K562 (cell line): Measurements from ENCODE around the gene FRMD4A. TPM values are rescaled to one million over a fixed set of nuclear protein-coding genes. Genes with fewer than 3 reads are reported as not detected.

Experiments
- ATAC-seq: fragments of 200-7000 bp; cut with Tn5 transposase; 3 replicates; pipeline ENCODE4 v1.9.1; 2020; ENCODE audit warnings: moderate library complexity
- BruUV-seq: library from RNA; stranded (reverse); fragments of 400-500 nt; replicated peaks from 2 replicates; lab custom pipeline; 2021; lab: Mats Ljungman, UMichigan
- CTCF ChIA-PET: fragments of 300-600 bp; formaldehyde crosslinking; extraction: SDS; loops from one replicate; lab custom pipeline; 2021; ENCODE audit warnings: low intra/inter-chr PET ratio; lab: Yijun Ruan, JAX
- POLR2A ChIA-PET: fragments of 300-600, 350-650 bp; sonication (Branson Sonifier 250); formaldehyde crosslinking; extraction: SDS; loops from one replicate; lab custom pipeline; 2021; ENCODE audit warnings: antibody characterized with exemption, inconsistent platforms; lab: Yijun Ruan, JAX
- DNase-seq, 4 experiments: peaks; one replicate each; pipeline versions ENCODE4 v3.0.0 to v3.0.0-alpha.2; 2011 to 2018; ENCODE audit warnings: low spot score in 3 of 4, mixed read lengths in 3 of 4; ENCODE audit errors: extremely low read depth in 1 of 4
- FAIRE-seq: peaks from 2 replicates; lab custom pipeline; 2011; peaks lifted over from hg19 to GRCh38; lab: Jason Lieb, UNC
- H2AFZ ChIP-seq: 2 replicates; pipeline ENCODE4 v1.6.0; 2011; ENCODE audit warnings: low read depth, low read length, control low read depth, inconsistent platforms
- H3K27ac ChIP-seq: fragments of 200-600 bp; 3 replicates; pipeline ENCODE4 v1.8.0; 2011; ENCODE audit warnings: low read depth, mild to moderate bottlenecking, control low read depth, inconsistent platforms, low read length, moderate library complexity, mixed read lengths; ENCODE audit errors: extremely low read depth
- H3K27me3 ChIP-seq, 2 experiments: fragments of 300-600 bp in 1 of 2; 2 replicates in 1 of 2; 3 replicates in 1 of 2; pipeline versions ENCODE4 v1.6.0 to v1.8.0; 2011; ENCODE audit warnings: inconsistent platforms in 2 of 2, low read length in 2 of 2, mild to moderate bottlenecking in 1 of 2, mixed read lengths in 1 of 2, moderate library complexity in 1 of 2; ENCODE audit not compliant: control insufficient read depth in 2 of 2, insufficient read depth in 2 of 2
- H3K36me3 ChIP-seq: fragments of 300-600 bp; 3 replicates; pipeline ENCODE4 v1.8.0; 2011; ENCODE audit warnings: mild to moderate bottlenecking, low read length, inconsistent platforms; ENCODE audit not compliant: control insufficient read depth, insufficient read depth
- H3K4me1 ChIP-seq, 2 experiments: fragments of 200-600 bp in 1 of 2; replicated peaks in 1 of 2; 2 replicates in 1 of 2; 3 replicates in 1 of 2; pipeline versions ENCODE4 v1.5.1 to v1.8.0; 2011; ENCODE audit warnings: inconsistent platforms in 2 of 2, low read length in 2 of 2, mild to moderate bottlenecking in 1 of 2, mixed read lengths in 1 of 2, moderate library complexity in 1 of 2; ENCODE audit not compliant: control insufficient read depth in 2 of 2, insufficient read depth in 2 of 2
- H3K4me2 ChIP-seq: 2 replicates; pipeline ENCODE4 v1.6.1; 2011; ENCODE audit warnings: low read length, control low read depth, inconsistent platforms, mixed read lengths; ENCODE audit not compliant: insufficient read depth
- H3K4me3 ChIP-seq: fragments of 200-600 bp; sonication (generic), shearing (Covaris generic); 2 replicates; pipeline ENCODE4 v1.5.1; 2016; ENCODE audit warnings: control low read depth, inconsistent platforms
- H3K79me2 ChIP-seq: fragments of 200-600 bp; 3 replicates; pipeline ENCODE4 v1.8.0; 2011; ENCODE audit warnings: low read length, inconsistent platforms; ENCODE audit not compliant: control insufficient read depth, insufficient read depth
- H3K9ac ChIP-seq, 2 experiments: 2 replicates each; pipeline versions ENCODE4 v1.6.0 to v1.6.1; 2011; ENCODE audit warnings: low read depth in 2 of 2, low read length in 2 of 2, control low read depth in 1 of 2, inconsistent platforms in 1 of 2, mild to moderate bottlenecking in 1 of 2, mixed read lengths in 1 of 2; ENCODE audit not compliant: insufficient read depth in 1 of 2
- H3K9me1 ChIP-seq: one replicate; pipeline ENCODE4 v1.6.0; 2011; ENCODE audit warnings: inconsistent platforms, mild to moderate bottlenecking, low read length, moderate library complexity; ENCODE audit not compliant: control insufficient read depth, insufficient read depth
- H3K9me3 ChIP-seq: replicated peaks from 2 replicates; pipeline ENCODE4 v1.5.1; 2011; ENCODE audit warnings: low read depth, low read length, inconsistent platforms; ENCODE audit not compliant: control insufficient read depth, insufficient read depth
- H4K20me1 ChIP-seq: replicated peaks from 2 replicates; pipeline ENCODE4 v1.6.1; 2011; ENCODE audit warnings: low read length, inconsistent platforms, mixed read lengths; ENCODE audit not compliant: control insufficient read depth, insufficient read depth
- ARHGAP35 ChIP-seq: fragments of 450-650 bp; IDR thresholded peaks from 2 replicates; pipeline ENCODE4 v1.6.1; 2018; ENCODE audit not compliant: partially characterized antibody
- HDAC6 ChIP-seq: IDR thresholded peaks from 2 replicates; pipeline ENCODE4 v1.6.1; 2012; ENCODE audit warnings: low read depth, mild to moderate bottlenecking, control low read depth, inconsistent platforms, low read length, moderate library complexity
- PTBP1 ChIP-seq: fragments of 200-400 bp; formaldehyde crosslinking; IDR thresholded peaks from 2 replicates; pipeline ENCODE4 v1.6.1; 2017; ENCODE audit warnings: low read depth, low read length
- ZNF274 ChIP-seq: IDR thresholded peaks from 2 replicates; pipeline ENCODE4 v1.6.1; 2011; ENCODE audit warnings: low read depth, mild to moderate bottlenecking, low read length, moderate library complexity, borderline replicate concordance
- WGBS: fragments of 100-300 bp; shearing (Covaris generic); methylation state at CpG from one replicate; pipeline ENCODE4 v1.1.6; 2016; ENCODE audit warnings: low coverage, mixed read lengths; ENCODE audit not compliant: insufficient coverage; ENCODE audit errors: missing lambda C conversion rate; 5-methylcytosine and 5-hydroxymethylcytosine counted together
- in situ Hi-C: fragments of 300-500 bp; cut with MboI; formaldehyde crosslinking; loops from 4 replicates; pipeline ENCODE4 v1.15.0; 2018; ENCODE audit warnings: inconsistent platforms, mixed read lengths
- intact Hi-C: fragments of 100-400 bp; cut with micrococcal nuclease; formaldehyde crosslinking; loops from 2 replicates; pipeline ENCODE4 v1.14.2; 2022
- polyA plus RNA-seq, 8 experiments: library from polyadenylated mRNA; depleted of rRNA in 4 of 8; stranded (reverse) in 5 of 8; unstranded in 3 of 8; fragments of >200 nt; fragmentation: Nextera tagmentation in 2 of 8; fragmentation: Illumina TruSeq in 1 of 8; extraction: Ambion mirVana in 2 of 8; extraction: Trizol in 1 of 8; gene quantifications; 2 replicates each; pipeline versions ENCODE4 v1.2.1 to v1.2.3, GENCODE V29; 2011 to 2014; ENCODE audit warnings: inconsistent platforms in 1 of 8, missing spikeins in 1 of 8
- total RNA-seq, 7 experiments: library from RNA; depleted of rRNA in 6 of 7; stranded (reverse); fragments of >200 nt in 6 of 7; fragmentation: Illumina TruSeq in 2 of 7; extraction: Trizol in 2 of 7; gene quantifications; 2 replicates each; pipeline versions ENCODE4 v1.2.1 to v1.2.3, GENCODE V29; 2011 to 2021; ENCODE audit warnings: low replicate concordance in 1 of 7
- TF ChIP-seq, protein P1 (sequence below): fragments of 200-800 bp; sonication (Bioruptor generic); IDR thresholded peaks from 2 replicates; pipeline ENCODE4 v1.6.1; 2016; ENCODE audit warnings: missing genetic modification characterization, missing compliant biosample characterization

The FRMD4A gene
- total and polyA plus RNA-seq, 9 of the 15 experiments (the other 6 are each of a cell fraction or from before 2014, with no cell fraction given): 0.80 to 5.2 (median 3.0) TPM

DNA sequence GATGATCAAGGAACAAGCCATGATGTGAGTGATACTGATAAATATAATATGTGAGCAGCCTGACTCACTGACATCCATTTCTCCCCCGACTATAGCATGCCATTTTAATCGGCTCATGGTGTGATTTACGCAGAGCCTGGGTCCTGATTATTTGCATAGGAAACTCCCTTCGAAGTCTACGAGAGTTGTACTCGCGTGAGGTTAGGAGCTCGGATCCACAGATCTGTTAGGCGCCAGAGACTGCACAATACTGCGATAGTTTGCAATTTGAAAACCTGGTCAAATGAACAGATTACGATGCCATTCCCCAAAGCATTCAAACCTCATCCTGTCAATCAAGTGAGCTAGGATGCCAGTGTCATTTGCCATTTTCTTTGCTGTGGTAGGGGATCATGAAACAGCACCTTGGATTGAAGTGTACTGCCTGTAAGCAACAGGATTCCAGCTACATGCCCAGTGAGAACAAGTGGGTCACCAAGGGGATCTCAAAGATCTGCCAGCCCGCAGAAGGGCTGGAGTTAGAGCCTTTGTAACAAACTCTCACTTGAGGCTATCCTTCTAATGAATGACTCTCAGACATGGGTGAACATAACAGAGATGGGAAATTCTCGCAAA lies 158.3 kb downstream of the FRMD4A start:
- no peaks in the 10 kb centered on the region for H3K9me1 ChIP-seq
- no peak overlapping the region for H3K27ac ChIP-seq
- no peak overlapping the region for H3K4me3 ChIP-seq
- no peak overlapping the region for H3K4me2 ChIP-seq
- H4K20me1 ChIP-seq: peaks cover 4% of the 10 kb centered on the region; the same call in 1 of the 2 replicates
- in situ Hi-C loops (no loop called here), intact Hi-C loops (no loop called here)
- CTCF ChIA-PET: no interaction called here
- no peaks in the 10 kb centered on the region for H3K4me1 ChIP-seq
- BruUV-seq: no TSS peak
- no peak for TF ChIP-seq ARHGAP35
- H3K27me3 ChIP-seq: peaks cover 37 to 40% of the 10 kb centered on the region in 2 experiments
- H3K36me3 ChIP-seq: no peaks in the 10 kb centered on the region
- H2AFZ ChIP-seq: no peak overlapping the region
- WGBS: 2% methylated on average over 12 of the region's 13 CpGs
- no peaks in the 10 kb centered on the region for H3K79me2 ChIP-seq
- DNase-seq (no peak), ATAC-seq (no peak), FAIRE-seq (no peak)
- no peak overlapping the region for H3K9ac ChIP-seq
- POLR2A ChIA-PET: interaction anchor here (1.4 kb wide), 1 partner anchor 13 kb away, joined by 5 read pairs; no protein-coding TSS in a partner anchor
- H3K9me3 ChIP-seq: no peaks in the 10 kb centered on the region

DNA sequence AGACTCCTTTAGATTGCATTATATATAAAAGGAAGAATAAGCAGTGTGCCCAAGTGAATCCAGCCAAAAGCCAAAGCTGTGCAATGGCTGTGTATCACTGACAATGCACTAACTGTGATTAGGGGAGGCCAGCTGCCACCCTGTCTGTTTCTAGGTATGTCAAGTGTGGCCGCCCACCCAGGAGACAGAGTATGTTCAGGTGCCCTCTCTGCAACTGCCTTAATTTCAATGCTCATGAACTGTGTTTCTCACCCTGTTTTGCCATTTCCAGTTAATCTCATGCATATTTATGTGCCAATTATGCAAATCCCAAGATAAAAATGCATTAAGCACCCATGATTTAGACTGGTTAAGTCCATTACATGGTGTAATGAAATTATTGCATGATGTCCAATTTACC lies 159.4 kb downstream of the FRMD4A start:
- Histone ChIP-seq H2AFZ (no peak overlapping the region), H3K9me1 (no peaks in the 10 kb centered on the region), H3K27ac (no peak overlapping the region), H3K36me3 (no peaks in the 10 kb centered on the region), H3K9me3 (no peaks in the 10 kb centered on the region), H3K4me1 (no peaks in the 10 kb centered on the region), H3K4me3 (no peak overlapping the region), H3K4me2 (no peak overlapping the region), H3K79me2 (no peaks in the 10 kb centered on the region), H4K20me1 (peaks cover 4% of the 10 kb centered on the region; the same call in 1 of the 2 replicates), H3K9ac (no peak overlapping the region), H3K27me3 (peaks cover 37 to 41% of the 10 kb centered on the region in 2 experiments)
- 0% methylated on average over 1 of the region's 1 CpG for WGBS
- intact Hi-C loops (no loop called here), in situ Hi-C loops (no loop called here)
- POLR2A ChIA-PET: no interaction called here
- no TSS peak for BruUV-seq
- no peak for ATAC-seq
- no peak for DNase-seq
- CTCF ChIA-PET: no interaction called here
- no peak for FAIRE-seq
- TF ChIP-seq HDAC6 (no peak), PTBP1 (no peak), ZNF274 (no peak)
- TF ChIP-seq, protein P1, sequence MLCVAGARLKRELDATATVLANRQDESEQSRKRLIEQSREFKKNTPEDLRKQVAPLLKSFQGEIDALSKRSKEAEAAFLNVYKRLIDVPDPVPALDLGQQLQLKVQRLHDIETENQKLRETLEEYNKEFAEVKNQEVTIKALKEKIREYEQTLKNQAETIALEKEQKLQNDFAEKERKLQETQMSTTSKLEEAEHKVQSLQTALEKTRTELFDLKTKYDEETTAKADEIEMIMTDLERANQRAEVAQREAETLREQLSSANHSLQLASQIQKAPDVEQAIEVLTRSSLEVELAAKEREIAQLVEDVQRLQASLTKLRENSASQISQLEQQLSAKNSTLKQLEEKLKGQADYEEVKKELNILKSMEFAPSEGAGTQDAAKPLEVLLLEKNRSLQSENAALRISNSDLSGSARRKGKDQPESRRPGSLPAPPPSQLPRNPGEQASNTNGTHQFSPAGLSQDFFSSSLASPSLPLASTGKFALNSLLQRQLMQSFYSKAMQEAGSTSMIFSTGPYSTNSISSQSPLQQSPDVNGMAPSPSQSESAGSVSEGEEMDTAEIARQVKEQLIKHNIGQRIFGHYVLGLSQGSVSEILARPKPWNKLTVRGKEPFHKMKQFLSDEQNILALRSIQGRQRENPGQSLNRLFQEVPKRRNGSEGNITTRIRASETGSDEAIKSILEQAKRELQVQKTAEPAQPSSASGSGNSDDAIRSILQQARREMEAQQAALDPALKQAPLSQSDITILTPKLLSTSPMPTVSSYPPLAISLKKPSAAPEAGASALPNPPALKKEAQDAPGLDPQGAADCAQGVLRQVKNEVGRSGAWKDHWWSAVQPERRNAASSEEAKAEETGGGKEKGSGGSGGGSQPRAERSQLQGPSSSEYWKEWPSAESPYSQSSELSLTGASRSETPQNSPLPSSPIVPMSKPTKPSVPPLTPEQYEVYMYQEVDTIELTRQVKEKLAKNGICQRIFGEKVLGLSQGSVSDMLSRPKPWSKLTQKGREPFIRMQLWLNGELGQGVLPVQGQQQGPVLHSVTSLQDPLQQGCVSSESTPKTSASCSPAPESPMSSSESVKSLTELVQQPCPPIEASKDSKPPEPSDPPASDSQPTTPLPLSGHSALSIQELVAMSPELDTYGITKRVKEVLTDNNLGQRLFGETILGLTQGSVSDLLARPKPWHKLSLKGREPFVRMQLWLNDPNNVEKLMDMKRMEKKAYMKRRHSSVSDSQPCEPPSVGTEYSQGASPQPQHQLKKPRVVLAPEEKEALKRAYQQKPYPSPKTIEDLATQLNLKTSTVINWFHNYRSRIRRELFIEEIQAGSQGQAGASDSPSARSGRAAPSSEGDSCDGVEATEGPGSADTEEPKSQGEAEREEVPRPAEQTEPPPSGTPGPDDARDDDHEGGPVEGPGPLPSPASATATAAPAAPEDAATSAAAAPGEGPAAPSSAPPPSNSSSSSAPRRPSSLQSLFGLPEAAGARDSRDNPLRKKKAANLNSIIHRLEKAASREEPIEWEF (CRISPR knock-in tag): no peak
